H1 (cell line): ENCODE results near the gene B4GALT7. TPM values are rescaled to one million over a fixed set of nuclear protein-coding genes. Genes with fewer than 3 reads are reported as not detected.

Experiments used
- CTCF ChIA-PET: fragments of 300-600 bp; sonication (Branson Sonifier 250); formaldehyde crosslinking; loops from one replicate; lab custom pipeline; 2021; ENCODE audit not compliant: partially characterized antibody; lab: Charles Lee
- POLR2A ChIA-PET: fragments of 300-600 bp; sonication (Branson Sonifier 250); formaldehyde crosslinking; loops from one replicate; lab custom pipeline; 2021; ENCODE audit warnings: inconsistent platforms; ENCODE audit not compliant: partially characterized antibody; lab: Charles Lee
- DNase-seq, 2 experiments: peaks; one replicate each; pipeline versions ENCODE4 v3.0.0 to v3.0.0-alpha.2; 2010 to 2022; ENCODE audit warnings: low spot score in 2 of 2, low read depth in 1 of 2, mixed read lengths in 1 of 2
- FAIRE-seq: peaks from 2 replicates; lab custom pipeline; 2011; peaks lifted over from hg19 to GRCh38; lab: Jason Lieb, UNC
- H2AFZ ChIP-seq: 2 replicates; pipeline ENCODE4 v1.8.1; 2012; ENCODE audit warnings: low read length, inconsistent platforms
- H2AK5ac ChIP-seq: 2 replicates; pipeline ENCODE4 v1.6.1; 2013; ENCODE audit warnings: low read depth, low read length
- H2BK120ac ChIP-seq: replicated peaks from 2 replicates; pipeline ENCODE3; 2013; ENCODE audit warnings: low read depth, low read length, inconsistent platforms
- H2BK12ac ChIP-seq: 2 replicates; pipeline ENCODE4 v1.6.1; 2013; ENCODE audit warnings: low read depth, low read length
- H2BK15ac ChIP-seq: 2 replicates; pipeline ENCODE4 v1.6.1; 2013; ENCODE audit warnings: low read length
- H2BK20ac ChIP-seq: 2 replicates; pipeline ENCODE4 v1.6.1; 2013; ENCODE audit warnings: low read length
- H2BK5ac ChIP-seq: 2 replicates; pipeline ENCODE4 v1.6.1; 2013; ENCODE audit warnings: low read depth, low read length
- H3K14ac ChIP-seq: 2 replicates; pipeline ENCODE4 v1.6.1; 2013; ENCODE audit warnings: inconsistent platforms; ENCODE audit not compliant: insufficient read length
- H3K18ac ChIP-seq: 2 replicates; pipeline ENCODE4 v1.6.1; 2013; ENCODE audit warnings: low read length; ENCODE audit errors: extremely low read depth
- H3K23ac ChIP-seq: 2 replicates; pipeline ENCODE4 v1.6.1; 2013; ENCODE audit warnings: inconsistent platforms; ENCODE audit not compliant: insufficient read length
- H3K23me2 ChIP-seq: 2 replicates; pipeline ENCODE4 v1.6.1; 2013; ENCODE audit warnings: low read depth, low read length
- H3K27ac ChIP-seq: 2 replicates; pipeline ENCODE4 v1.6.1; 2011; ENCODE audit warnings: low read depth, low read length, inconsistent platforms
- H3K27me3 ChIP-seq, 4 experiments: replicated peaks in 1 of 4; 1 replicate in 1 of 4; 2 replicates in 3 of 4; pipeline versions ENCODE4 v1.6.1 to v1.8.1; 2011 to 2013; ENCODE audit warnings: low read length in 3 of 4, mild to moderate bottlenecking in 3 of 4, inconsistent platforms in 2 of 4, mixed read lengths in 2 of 4, moderate library complexity in 1 of 4; ENCODE audit not compliant: control insufficient read depth in 3 of 4, insufficient read depth in 3 of 4; ENCODE audit errors: extremely low read depth in 1 of 4
- H3K36me3 ChIP-seq, 4 experiments: 2 replicates each; pipeline versions ENCODE4 v1.6.1 to v1.8.1; 2011 to 2013; ENCODE audit warnings: mild to moderate bottlenecking in 4 of 4, low read length in 3 of 4, moderate library complexity in 2 of 4, control low read depth in 1 of 4, inconsistent platforms in 1 of 4; ENCODE audit not compliant: insufficient read depth in 4 of 4, control insufficient read depth in 2 of 4
- H3K4ac ChIP-seq: replicated peaks from 2 replicates; pipeline ENCODE3; 2013; ENCODE audit warnings: low read length, low read depth, mixed read lengths, inconsistent platforms; ENCODE audit not compliant: insufficient read length
- H3K4me1 ChIP-seq, 4 experiments: replicated peaks in 1 of 4; 1 replicate in 1 of 4; 2 replicates in 3 of 4; pipeline versions ENCODE4 v1.6.1 to v1.8.1; 2011 to 2013; ENCODE audit warnings: low read length in 3 of 4, inconsistent platforms in 2 of 4, mixed read lengths in 1 of 4; ENCODE audit not compliant: insufficient read depth in 4 of 4, control insufficient read depth in 3 of 4
- H3K4me2 ChIP-seq, 2 experiments: 2 replicates each; pipeline versions ENCODE4 v1.6.1 to v1.8.1; 2011 to 2013; ENCODE audit warnings: low read depth in 2 of 2, low read length in 2 of 2, control low read depth in 1 of 2, inconsistent platforms in 1 of 2, mild to moderate bottlenecking in 1 of 2; ENCODE audit not compliant: insufficient read depth in 1 of 2
- H3K4me3 ChIP-seq, 4 experiments: fragments of 200-600, 300-600 bp in 1 of 4; sonication (generic), shearing (Covaris generic), sonication (Bioruptor Twin) in 1 of 4; 2 replicates each; pipeline versions ENCODE4 v1.5.1 to v1.8.1; 2011 to 2016; ENCODE audit warnings: low read length in 4 of 4, low read depth in 3 of 4, control low read depth in 2 of 4, inconsistent platforms in 2 of 4, mild to moderate bottlenecking in 2 of 4, mixed read lengths in 1 of 4, moderate library complexity in 1 of 4; ENCODE audit not compliant: insufficient read depth in 2 of 4; ENCODE audit errors: extremely low read depth in 1 of 4
- H3K56ac ChIP-seq: replicated peaks from 2 replicates; pipeline ENCODE3; 2013; ENCODE audit warnings: low read depth, mild to moderate bottlenecking, mixed read lengths, low read length, inconsistent platforms; ENCODE audit not compliant: insufficient read length
- H3K79me1 ChIP-seq: 2 replicates; pipeline ENCODE4 v1.6.1; 2013; ENCODE audit warnings: low read depth, low read length, control low read depth
- H3K79me2 ChIP-seq, 2 experiments: 2 replicates each; pipeline versions ENCODE4 v1.6.1 to v1.8.1; 2012 to 2013; ENCODE audit warnings: low read length in 2 of 2, mild to moderate bottlenecking in 2 of 2, inconsistent platforms in 1 of 2; ENCODE audit not compliant: insufficient read depth in 2 of 2, control insufficient read depth in 1 of 2
- H3K9ac ChIP-seq, 4 experiments: replicated peaks in 1 of 4; 1 replicate in 1 of 4; 2 replicates in 3 of 4; pipeline versions ENCODE4 v1.6.1 to v1.8.1; 2011 to 2013; ENCODE audit warnings: low read depth in 3 of 4, low read length in 3 of 4, control low read depth in 2 of 4, mild to moderate bottlenecking in 2 of 4, moderate library complexity in 2 of 4, inconsistent platforms in 1 of 4; ENCODE audit errors: extremely low read depth in 1 of 4
- H3K9me3 ChIP-seq, 2 experiments: 2 replicates each; pipeline versions ENCODE4 v1.6.1 to v1.8.1; 2012 to 2013; ENCODE audit warnings: mild to moderate bottlenecking in 2 of 2, moderate library complexity in 2 of 2, control low read depth in 1 of 2, inconsistent platforms in 1 of 2, low read depth in 1 of 2, low read length in 1 of 2, mixed read lengths in 1 of 2; ENCODE audit not compliant: insufficient read depth in 2 of 2
- H4K20me1 ChIP-seq, 2 experiments: replicated peaks in 1 of 2; 2 replicates each; pipeline versions ENCODE3 to v1.8.1; 2011 to 2013; ENCODE audit warnings: inconsistent platforms in 2 of 2, low read length in 2 of 2, mild to moderate bottlenecking in 1 of 2; ENCODE audit not compliant: insufficient read depth in 2 of 2, control insufficient read depth in 1 of 2
- H4K5ac ChIP-seq: 2 replicates; pipeline ENCODE4 v1.6.1; 2013; ENCODE audit warnings: low read length, low read depth, mixed read lengths, inconsistent platforms; ENCODE audit not compliant: insufficient read length
- H4K8ac ChIP-seq: 2 replicates; pipeline ENCODE4 v1.8.0; 2013; ENCODE audit warnings: mild to moderate bottlenecking, moderate library complexity, low read length, inconsistent platforms; ENCODE audit not compliant: insufficient read depth; ENCODE audit errors: extremely low read depth
- H4K91ac ChIP-seq: replicated peaks from 2 replicates; pipeline ENCODE3; 2013; ENCODE audit warnings: low read length, mixed read lengths, inconsistent platforms; ENCODE audit not compliant: insufficient read length
- BCL11A ChIP-seq, 2 experiments: IDR thresholded peaks; one replicate each; pipeline ENCODE4 v1.6.1; 2011; ENCODE audit warnings: low read depth in 2 of 2, low read length in 2 of 2, mild to moderate bottlenecking in 2 of 2
- CTCF ChIP-seq, 3 experiments: IDR thresholded peaks; 1 replicate in 2 of 3; 2 replicates in 1 of 3; pipeline versions ENCODE4 v1.5.1 to v1.6.1; 2011; ENCODE audit warnings: low read length in 3 of 3, mild to moderate bottlenecking in 3 of 3, inconsistent platforms in 2 of 3, low read depth in 1 of 3, moderate library complexity in 1 of 3; ENCODE audit not compliant: insufficient read depth in 1 of 3; ENCODE audit errors: control extremely low read depth in 1 of 3
- EGR1 ChIP-seq: IDR thresholded peaks from 2 replicates; pipeline ENCODE4 v1.6.1; 2011; ENCODE audit warnings: low read depth, low read length, borderline replicate concordance
- HDAC6 ChIP-seq: IDR thresholded peaks from one replicate; pipeline ENCODE4 v1.7.1; 2012; ENCODE audit warnings: low read depth, mild to moderate bottlenecking, inconsistent platforms, low read length, moderate library complexity
- KDM5A ChIP-seq: fragments of 200-600 bp; IDR thresholded peaks from 2 replicates; pipeline ENCODE4 v1.7.1; 2012; ENCODE audit warnings: mild to moderate bottlenecking, low read length, inconsistent platforms, mixed read lengths
- WGBS, 2 experiments: shearing (Covaris generic) in 1 of 2; methylation state at CpG; one replicate each; pipeline versions ENCODE4 v1.1.6 to v1.1.7; 2013 to 2015; ENCODE audit warnings: low lambda C conversion rate in 2 of 2, mixed read lengths in 2 of 2, inconsistent platforms in 1 of 2, low coverage in 1 of 2, missing lambda C conversion rate in 1 of 2; ENCODE audit not compliant: insufficient replicate concordance in 2 of 2, insufficient coverage in 1 of 2, insufficient read length in 1 of 2; ENCODE audit errors: extremely low coverage in 1 of 2, missing lambda C conversion rate in 1 of 2; 5-methylcytosine and 5-hydroxymethylcytosine counted together
- polyA plus RNA-seq, 7 experiments: library from polyadenylated mRNA; depleted of rRNA in 3 of 7; stranded (reverse) in 5 of 7; unstranded in 2 of 7; fragments of >200 nt in 5 of 7; fragments of 200-250 nt in 2 of 7; gene quantifications; 1 replicate in 5 of 7; 2 replicates in 1 of 7; 4 replicates in 1 of 7; pipeline versions ENCODE4 v1.2.1 to v1.2.3, GENCODE V29; 2011 to 2013; ENCODE audit warnings: missing spikeins in 2 of 7, mixed read lengths in 2 of 7
- total RNA-seq: library from RNA; stranded (reverse); fragmentation: NEBNext Ultra II Directional; extraction: Animal tissue kit (Norgen Biotek cat#: 25700); gene quantifications from 2 replicates; pipeline ENCODE4 v1.2.1, GENCODE V29; 2021

B4GALT7 gene
- total and polyA plus RNA-seq, 2 of the 8 experiments (the other 6 are each of a cell fraction or from before 2014, with no cell fraction given), result 18.7 to 31.9 TPM

- WGBS, 2 experiments, result 4% methylated on average over 44 of the region's 72 CpGs; no CpG with 5 or more reads in 1 of the 2 experiments
- DNase-seq, result peak in 1 of 2 experiments; percentile 63
- Histone ChIP-seq H3K4ac (no peak overlapping the region), H3K18ac (peak overlapping the region; percentile 29; the same call in 1 of the 2 replicates), H3K23ac (no peak overlapping the region), H2BK5ac (peak overlapping the region; percentile 37; the same call in 1 of the 2 replicates), H3K56ac (no peak overlapping the region), H3K4me2 (peak overlapping the region; percentile 68 to 82), H3K79me1 (peaks cover 7% of the 10 kb centered on the region), H3K4me1 (peaks cover 5 to 9% (median 7%) of the 10 kb centered on the region in 4 experiments), H2BK12ac (no peak overlapping the region), H2BK20ac (no peak overlapping the region), H4K20me1 (peaks cover 8 to 18% of the 10 kb centered on the region in 2 experiments), H3K14ac (no peak overlapping the region), H3K36me3 (peaks cover 0 to 20% (median 6%) of the 10 kb centered on the region in 4 experiments; a peak in 3 of 8 replicates), H3K9ac (peak overlapping the region; percentile 69 to 95 (median 82)), H3K23me2 (peaks cover 6% of the 10 kb centered on the region), H2AK5ac (no peak overlapping the region), H4K5ac (peak overlapping the region; percentile 35), H3K27me3 (no peaks in the 10 kb centered on the region), H3K27ac (peak overlapping the region; percentile 29; the same call in 1 of the 2 replicates), H2BK120ac (no peak overlapping the region), H3K79me2 (peaks cover 3 to 47% of the 10 kb centered on the region in 2 experiments; a peak in 2 of 4 replicates), H3K9me3 (no peaks in the 10 kb centered on the region), H2AFZ (no peak overlapping the region), H2BK15ac (no peak overlapping the region), H3K4me3 (peak overlapping the region; percentile 68 to 86 (median 82)), H4K91ac (no peak overlapping the region), H4K8ac (peak overlapping the region; percentile 84; the same call in 1 of the 2 replicates)
- POLR2A ChIA-PET, result interaction anchor here (0.6 to 2.6 kb wide), 9 partner anchors 9 to 252 kb away, joined by 3 to 10 read pairs (median 3); partner anchors contain the start of genes B4GALT7, DDX41 and DOK3
- CTCF ChIA-PET, result interaction anchor here (1.2 kb wide), 1 partner anchor 38 kb away, joined by 3 read pairs; no protein-coding TSS in a partner anchor
- no peak for FAIRE-seq
- no peak for TF ChIP-seq HDAC6
- TF ChIP-seq BCL11A (IDR thresholded peaks at IDR 0.05; ENCODE audit: low read depth in 2 of 2, low read length in 2 of 2), result no peak
- no peak for TF ChIP-seq CTCF (IDR thresholded peaks at IDR 0.05; ENCODE audit: control extremely low read depth in 1 of 3, insufficient read depth in 1 of 3, low read depth in 1 of 3, low read length in 3 of 3)
- no peak for TF ChIP-seq KDM5A
- TF ChIP-seq EGR1, result no peak
Measured at GRCh38 chr5:177553671-177554429, 46.1 kb upstream of the B4GALT7 start.
